Esophagus muscularis mucosa (tissue), 4 donors: Measurements from ENCODE around the gene MOB3B. TPM values are rescaled to one million over a fixed set of nuclear protein-coding genes. Genes with fewer than 3 reads are reported as not detected.

Experiments used
- DNase-seq: peaks from one replicate; pipeline ENCODE4 v3.0.0-alpha.2; 2017; ENCODE audit errors: extremely low spot score
- H3K27ac ChIP-seq, 4 donors: fragments of 200-600 bp; sonication (generic); replicated peaks in 1 of 4; 1 replicate in 3 of 4; 2 replicates in 1 of 4; pipeline ENCODE4 v1.5.1; 2016 to 2019; ENCODE audit warnings: mild to moderate bottlenecking in 1 of 4
- H3K27me3 ChIP-seq, 4 donors: fragments of 200-600 bp; sonication (generic); one replicate each; pipeline versions ENCODE4 v1.5.1 to v1.6.0; 2016 to 2019
- H3K36me3 ChIP-seq, 4 donors: fragments of 200-600 bp; sonication (generic); one replicate each; pipeline ENCODE4 v1.5.1; 2016 to 2019
- H3K4me1 ChIP-seq, 4 donors: fragments of 200-600 bp; sonication (generic); one replicate each; pipeline ENCODE4 v1.5.1; 2016 to 2019
- H3K4me3 ChIP-seq, 4 donors: fragments of 200-600 bp; sonication (generic); 1 replicate in 2 of 4; 2 replicates in 2 of 4; pipeline ENCODE4 v1.5.1; 2016 to 2019; ENCODE audit warnings: mild to moderate bottlenecking in 4 of 4, moderate library complexity in 1 of 4
- H3K9me3 ChIP-seq, 4 donors: fragments of 200-600 bp; sonication (generic); 1 replicate in 3 of 4; 2 replicates in 1 of 4; pipeline ENCODE4 v1.5.1; 2016 to 2019
- EP300 ChIP-seq: sonication (generic); formaldehyde crosslinking; IDR thresholded peaks from one replicate; pipeline ENCODE4 v1.6.1; 2017; ENCODE audit warnings: antibody characterized with exemption
- POLR2A ChIP-seq: fragments of 450-650 bp; IDR thresholded peaks from one replicate; pipeline ENCODE4 v1.6.1; 2017; ENCODE audit warnings: antibody characterized with exemption, moderate library complexity, mild to moderate bottlenecking, low read depth
- POLR2AphosphoS5 ChIP-seq, 2 donors: sonication (generic); formaldehyde crosslinking; IDR thresholded peaks; one replicate each; pipeline ENCODE4 v1.6.1; 2017; ENCODE audit warnings: antibody characterized with exemption in 2 of 2
- WGBS: methylation state at CpG from one replicate; pipeline ENCODE4 v1.1.5; 2018; 5-methylcytosine and 5-hydroxymethylcytosine counted together
- intact Hi-C: fragments of 100-400 bp; cut with DNase I; formaldehyde crosslinking; loops from one replicate; pipeline ENCODE4 v1.15.1; 2023
- total RNA-seq, 4 donors: library from RNA; depleted of rRNA; stranded (reverse); fragments of >200 nt; gene quantifications; one replicate each; pipeline versions ENCODE4 v1.1.0 to v1.2.1, GENCODE V29; 2016
- TF ChIP-seq, protein P1 (sequence below), 3 experiments: fragments of 200-600 bp in 2 of 3; fragments of 450-650 bp in 1 of 3; sonication (generic) in 2 of 3; IDR thresholded peaks; one replicate each; pipeline ENCODE4 v1.5.1; 2017 to 2019; ENCODE audit warnings: antibody characterized with exemption in 3 of 3, mild to moderate bottlenecking in 2 of 3, moderate library complexity in 1 of 3

The MOB3B gene
- total RNA-seq, 4 donors from 2014 or later, result 7.6 to 11.6 (median 9.5) TPM

DNA sequence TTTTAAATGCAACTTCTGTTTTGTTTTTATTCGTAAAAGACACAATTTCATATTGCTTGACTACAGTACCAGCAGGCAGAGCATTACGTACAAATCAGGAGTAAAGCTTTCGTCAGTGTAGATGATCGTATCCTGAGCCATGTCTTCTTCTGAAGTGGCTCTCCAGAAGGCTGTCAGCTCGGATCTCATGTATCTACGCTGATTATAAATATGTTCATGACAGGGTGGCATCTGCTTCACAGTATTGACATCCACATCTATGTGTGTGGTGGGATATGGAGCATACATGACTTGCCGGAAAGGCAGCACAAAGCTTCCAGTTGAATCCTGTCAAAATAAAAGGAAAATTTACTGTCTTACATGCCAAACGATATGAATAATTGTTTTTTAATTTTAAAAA is 26.9 kb upstream of the MOB3B start:
- 88% methylated on average over 8 of the region's 8 CpGs for WGBS
- H3K9me3 ChIP-seq, result no peaks in the 10 kb centered on the region
- H3K27ac ChIP-seq, result no peak overlapping the region
- H3K4me3 ChIP-seq, result no peak overlapping the region
- TF ChIP-seq, protein P1, sequence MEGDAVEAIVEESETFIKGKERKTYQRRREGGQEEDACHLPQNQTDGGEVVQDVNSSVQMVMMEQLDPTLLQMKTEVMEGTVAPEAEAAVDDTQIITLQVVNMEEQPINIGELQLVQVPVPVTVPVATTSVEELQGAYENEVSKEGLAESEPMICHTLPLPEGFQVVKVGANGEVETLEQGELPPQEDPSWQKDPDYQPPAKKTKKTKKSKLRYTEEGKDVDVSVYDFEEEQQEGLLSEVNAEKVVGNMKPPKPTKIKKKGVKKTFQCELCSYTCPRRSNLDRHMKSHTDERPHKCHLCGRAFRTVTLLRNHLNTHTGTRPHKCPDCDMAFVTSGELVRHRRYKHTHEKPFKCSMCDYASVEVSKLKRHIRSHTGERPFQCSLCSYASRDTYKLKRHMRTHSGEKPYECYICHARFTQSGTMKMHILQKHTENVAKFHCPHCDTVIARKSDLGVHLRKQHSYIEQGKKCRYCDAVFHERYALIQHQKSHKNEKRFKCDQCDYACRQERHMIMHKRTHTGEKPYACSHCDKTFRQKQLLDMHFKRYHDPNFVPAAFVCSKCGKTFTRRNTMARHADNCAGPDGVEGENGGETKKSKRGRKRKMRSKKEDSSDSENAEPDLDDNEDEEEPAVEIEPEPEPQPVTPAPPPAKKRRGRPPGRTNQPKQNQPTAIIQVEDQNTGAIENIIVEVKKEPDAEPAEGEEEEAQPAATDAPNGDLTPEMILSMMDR (IDR thresholded peaks at IDR 0.05), result no peak
- no peak for TF ChIP-seq POLR2A
- no peak for TF ChIP-seq POLR2AphosphoS5 (IDR thresholded peaks at IDR 0.05)
- TF ChIP-seq EP300, result no peak
- H3K4me1 ChIP-seq, result no peaks in the 10 kb centered on the region
- H3K36me3 ChIP-seq, result peaks cover 17 to 98% (median 62%) of the 10 kb centered on the region in 4 donors
- no peak for DNase-seq
- no peaks in the 10 kb centered on the region for H3K27me3 ChIP-seq
- intact Hi-C loops, result no loop called here

DNA sequence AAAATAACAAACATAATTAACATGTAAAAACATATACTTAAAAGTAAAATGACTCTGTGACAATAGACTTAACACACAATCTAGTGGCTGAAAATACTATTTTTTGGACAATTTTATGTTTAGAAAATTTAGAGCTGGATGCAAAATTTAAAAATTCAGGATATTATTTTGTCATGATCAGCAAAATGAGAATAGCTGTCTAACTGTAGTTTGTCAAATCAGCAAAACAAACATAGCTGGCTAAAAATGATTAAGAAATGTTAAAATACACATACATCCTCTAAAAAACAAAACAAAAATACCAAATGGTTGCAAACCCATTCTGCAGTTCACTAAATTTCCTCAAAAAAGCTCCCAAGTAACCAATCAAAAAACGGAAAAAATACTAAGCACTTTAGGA is 25.1 kb upstream of the MOB3B start:
- H3K4me3 ChIP-seq, result no peak overlapping the region
- H3K27ac ChIP-seq, result no peak overlapping the region
- no peaks in the 10 kb centered on the region for H3K9me3 ChIP-seq
- H3K36me3 ChIP-seq, result peaks cover 24 to 86% (median 54%) of the 10 kb centered on the region in 4 donors
- intact Hi-C loops, result no loop called here
- DNase-seq, result no peak
- no peak for TF ChIP-seq POLR2AphosphoS5 (IDR thresholded peaks at IDR 0.05)
- TF ChIP-seq, protein P1 (IDR thresholded peaks at IDR 0.05), result no peak
- no peak for TF ChIP-seq EP300
- no peak for TF ChIP-seq POLR2A
- H3K27me3 ChIP-seq, result no peaks in the 10 kb centered on the region
- WGBS, result 92% methylated on average over 1 of the region's 1 CpG
- no peaks in the 10 kb centered on the region for H3K4me1 ChIP-seq

DNA sequence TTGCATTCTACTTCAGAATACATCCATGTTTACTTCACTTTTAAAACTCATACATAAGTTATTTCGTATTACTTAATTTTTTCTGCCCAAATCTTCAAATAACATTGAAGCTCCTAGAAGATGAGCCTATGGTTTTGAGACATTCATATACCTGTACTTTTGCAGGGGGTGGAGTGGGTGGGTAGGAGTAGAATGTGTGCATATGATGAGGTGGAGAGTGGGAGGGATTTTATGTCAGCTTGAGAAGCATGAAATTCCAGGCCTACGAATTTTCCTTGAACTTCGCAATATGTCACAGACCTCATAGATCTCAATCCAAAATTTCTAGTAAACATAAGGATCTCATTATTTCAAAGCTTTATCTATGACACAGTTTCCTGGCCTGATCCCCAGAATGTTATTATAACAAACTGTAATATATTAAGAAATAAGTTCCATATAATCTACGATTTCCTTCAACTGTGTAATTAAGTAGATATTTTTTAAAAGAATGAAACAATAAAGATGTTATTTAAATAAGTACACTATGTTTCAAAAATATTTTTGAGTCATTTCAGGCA is 19.7 kb upstream of the MOB3B start:
- DNase-seq, result no peak
- intact Hi-C loops, result no loop called here
- peak overlapping the region in 1 of 4 donors; percentile 63 for H3K27ac ChIP-seq
- no peak overlapping the region for H3K4me3 ChIP-seq
- H3K36me3 ChIP-seq, result peaks cover 6 to 64% (median 29%) of the 10 kb centered on the region in 4 donors
- H3K9me3 ChIP-seq, result no peaks in the 10 kb centered on the region
- no peak for TF ChIP-seq POLR2A
- TF ChIP-seq, protein P1 (IDR thresholded peaks at IDR 0.05), result no peak
- no peak for TF ChIP-seq POLR2AphosphoS5 (IDR thresholded peaks at IDR 0.05)
- no peak for TF ChIP-seq EP300
- 57% methylated on average over 4 of the region's 4 CpGs for WGBS
- no peaks in the 10 kb centered on the region for H3K27me3 ChIP-seq
- peaks cover 0 to 12% (median 11%) of the 10 kb centered on the region in 4 donors for H3K4me1 ChIP-seq

DNA sequence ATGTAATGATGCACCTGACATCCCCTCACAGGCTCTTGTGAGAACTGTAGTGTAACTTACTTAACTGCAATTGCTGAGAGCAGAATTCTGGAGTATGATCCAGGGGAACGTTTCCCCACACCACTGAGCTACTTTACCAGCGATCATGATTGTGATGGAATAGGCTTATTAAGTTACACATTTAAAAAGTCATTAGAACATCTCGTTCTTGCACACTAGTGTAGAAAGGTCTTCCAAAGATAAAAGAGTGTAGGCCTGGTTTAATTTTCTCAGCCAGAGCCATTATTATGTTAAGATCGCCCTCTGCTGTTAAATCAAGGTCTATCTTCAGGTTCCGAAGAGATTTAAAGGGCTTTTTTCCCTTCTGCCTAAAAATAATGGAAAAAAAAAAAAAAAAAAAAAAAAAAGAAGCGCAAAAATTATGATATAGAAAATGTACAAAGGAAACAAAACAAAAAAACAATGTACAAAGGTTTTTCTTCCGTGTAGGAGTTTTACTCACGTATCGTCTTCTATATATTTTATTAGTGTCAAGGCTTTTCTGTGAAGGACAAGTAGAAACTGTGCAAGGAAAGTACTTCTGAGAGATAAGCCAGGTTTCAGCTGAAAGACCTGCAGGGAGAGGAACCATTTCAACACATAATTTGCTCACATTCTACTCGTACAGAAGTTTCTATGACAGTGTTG is 18.6 kb upstream of the MOB3B start:
- Histone ChIP-seq H3K4me3 (no peak overlapping the region), H3K27ac (peak overlapping the region in 3 of 4 donors; percentile 29 to 63 (median 44)), H3K27me3 (no peaks in the 10 kb centered on the region), H3K36me3 (peaks cover 6 to 55% (median 24%) of the 10 kb centered on the region in 4 donors), H3K9me3 (no peaks in the 10 kb centered on the region), H3K4me1 (peaks cover 0 to 12% (median 11%) of the 10 kb centered on the region in 4 donors)
- 39% methylated on average over 10 of the region's 10 CpGs for WGBS
- TF ChIP-seq POLR2A (no peak), EP300 (no peak), POLR2AphosphoS5 (IDR thresholded peaks at IDR 0.05) (peak; percentile 8 to 42)
- TF ChIP-seq, protein P1 (IDR thresholded peaks at IDR 0.05), result peak; percentile 46 to 58 (median 51)
- no peak for DNase-seq
- intact Hi-C loops, result loop anchor here (1.0 kb wide), 1 partner anchor 216 kb away; no protein-coding TSS in a partner anchor
